NCI-H2107 treated with DMSO at 0.1 percent for 48 hours (cell line): Measurements from ENCODE around the gene HEBP1.
"Not testable (repeated sequence)": the region's sequence is repeated elsewhere in the genome, so short reads cannot be mapped to it uniquely, and the experiment has no call there.

Experiments used
- DNase-seq: peaks from one replicate; lab custom pipeline; 2025; ENCODE audit not compliant: unreplicated experiment; lab: John Stamatoyannopoulos, UW

Gene HEBP1

GRCh38 chr12:12999959-13000615, at the start of gene HEBP1:
Gene HEBP1, minus strand, starts transcription at chr12:13000265. Its CDS starts 151 bp downstream, at chr12:13000114.
- peak; percentile 60 for DNase-seq

GRCh38 chr12:13049816-13050215, 49.8 kb upstream of the HEBP1 start:
- no peak for DNase-seq

- DNase-seq: no peak
Observed at GRCh38 chr12:13046964-13047363, 46.9 kb upstream of the HEBP1 start.

- DNase-seq: no peak
Observed at GRCh38 chr12:13045816-13046215, 45.8 kb upstream of the HEBP1 start.

GRCh38 chr12:13044906-13045299, 44.8 kb upstream of the HEBP1 start:
- no peak for DNase-seq

GRCh38 chr12:13044002-13044905, 44.2 kb upstream of the HEBP1 start, which contains the start of gene FAM234B:
Gene FAM234B, plus strand, starts transcription at chr12:13044381. Its CDS starts 23 bp downstream, at chr12:13044404.
- DNase-seq: peak; percentile 18

GRCh38 chr12:13042666-13043230, 42.7 kb upstream of the HEBP1 start:
- no peak for DNase-seq

GRCh38 chr12:13041224-13041623, 41.2 kb upstream of the HEBP1 start:
- no peak for DNase-seq

GRCh38 chr12:13039328-13039956, 39.4 kb upstream of the HEBP1 start:
- no peak for DNase-seq

- no peak for DNase-seq
Observed at GRCh38 chr12:13038491-13039161, 38.6 kb upstream of the HEBP1 start.

GRCh38 chr12:13036881-13037280, 36.8 kb upstream of the HEBP1 start:
- DNase-seq: no peak

- DNase-seq: not testable (repeated sequence)
Observed at GRCh38 chr12:13035335-13035734, 35.3 kb upstream of the HEBP1 start.

- no peak for DNase-seq
Observed at GRCh38 chr12:13033476-13033875, 33.4 kb upstream of the HEBP1 start.

- DNase-seq: no peak
Observed at GRCh38 chr12:13032164-13032563, 32.1 kb upstream of the HEBP1 start.

GRCh38 chr12:13030541-13031291, 30.7 kb upstream of the HEBP1 start:
- DNase-seq: no peak

- no peak for DNase-seq
Observed at GRCh38 chr12:13028825-13029570, 28.9 kb upstream of the HEBP1 start.

GRCh38 chr12:13027508-13027907, 27.4 kb upstream of the HEBP1 start:
- DNase-seq: no peak

GRCh38 chr12:13027032-13027431, 27.0 kb upstream of the HEBP1 start:
- DNase-seq: no peak

- DNase-seq: no peak
Observed at GRCh38 chr12:13026286-13026685, 26.2 kb upstream of the HEBP1 start.
